HCT116 (cell line): ENCODE measurements around the gene LRRK1. TPM values are rescaled to one million over a fixed set of nuclear protein-coding genes. Genes with fewer than 3 reads are reported as not detected.

Source experiments
- ATAC-seq: fragments of 200-7000 bp; cut with Tn5 transposase; 2 replicates; pipeline ENCODE4 v1.9.1; 2020; ENCODE audit warnings: mild to moderate bottlenecking, moderate library complexity
- BruUV-seq: library from RNA; stranded (reverse); fragments of 400-500 nt; replicated peaks from 2 replicates; lab custom pipeline; 2021; lab: Mats Ljungman, UMichigan
- CTCF ChIA-PET: fragments of 300-600 bp; sonication (Branson Sonifier 250); formaldehyde crosslinking; loops from one replicate; lab custom pipeline; 2021; ENCODE audit warnings: antibody characterized with exemption; lab: Charles Lee
- POLR2A ChIA-PET: fragments of 300-600, 350-600 bp; sonication (Branson Sonifier 250); formaldehyde crosslinking; loops from one replicate; lab custom pipeline; 2021; ENCODE audit warnings: antibody characterized with exemption; lab: Charles Lee
- RAD21 ChIA-PET, 2 experiments: fragments of 300-600 bp; sonication (Branson Sonifier 250); formaldehyde crosslinking; loops; one replicate each; lab custom pipeline; 2023; ENCODE audit warnings: low total read pairs in 2 of 2; ENCODE audit not compliant: uncharacterized antibody in 2 of 2, unreplicated experiment in 2 of 2, low non-redundant PET in 1 of 2; lab: Charles Lee
- DNase-seq: peaks from one replicate; pipeline ENCODE4 v3.0.0-alpha.2; 2010; ENCODE audit warnings: low read depth, low spot score
- H2AFZ ChIP-seq: fragments of 200-600 bp; shearing (Covaris generic), sonication (generic); 2 replicates; pipeline ENCODE4 v1.6.1; 2017; ENCODE audit warnings: low read depth, mixed run types, mixed read lengths, antibody characterized with exemption, low read length; ENCODE audit not compliant: poor library complexity, severe bottlenecking
- H3K27ac ChIP-seq: 2 replicates; pipeline ENCODE4 v1.5.1; 2012; ENCODE audit warnings: low read depth, low read length
- H3K27me3 ChIP-seq: fragments of 200-600 bp; sonication (generic); 2 replicates; pipeline ENCODE4 v1.6.1; 2016; ENCODE audit warnings: mixed run types, low read length, mixed read lengths; ENCODE audit not compliant: insufficient read depth
- H3K36me3 ChIP-seq, 2 experiments: fragments of 200-500 bp in 1 of 2; fragments of 200-600 bp in 1 of 2; sonication (Bioruptor generic) in 1 of 2; sonication (generic) in 1 of 2; 2 replicates each; pipeline versions ENCODE4 v1.5.1 to v1.6.1; 2014 to 2016; ENCODE audit warnings: low read length in 2 of 2, inconsistent platforms in 1 of 2, mixed read lengths in 1 of 2, mixed run types in 1 of 2; ENCODE audit not compliant: insufficient read depth in 2 of 2, control insufficient read depth in 1 of 2
- H3K4me1 ChIP-seq, 2 experiments: fragments of 200-600 bp in 1 of 2; sonication (generic) in 1 of 2; 2 replicates each; pipeline versions ENCODE4 v1.5.1 to v1.6.1; 2012 to 2017; ENCODE audit warnings: low read length in 2 of 2, inconsistent platforms in 1 of 2, mild to moderate bottlenecking in 1 of 2, mixed read lengths in 1 of 2, mixed run types in 1 of 2, moderate library complexity in 1 of 2; ENCODE audit not compliant: insufficient read depth in 2 of 2, control insufficient read depth in 1 of 2
- H3K4me2 ChIP-seq: fragments of 200-600 bp; sonication (generic); 2 replicates; pipeline ENCODE4 v1.6.1; 2017; ENCODE audit warnings: mixed run types, low read length, mixed read lengths
- H3K4me3 ChIP-seq, 2 experiments: fragments of 200-600 bp in 1 of 2; sonication (generic) in 1 of 2; replicated peaks in 1 of 2; 2 replicates each; pipeline ENCODE4 v1.5.1; 2011 to 2016; ENCODE audit warnings: low read length in 2 of 2, control low read depth in 1 of 2, low read depth in 1 of 2, mild to moderate bottlenecking in 1 of 2, mixed read lengths in 1 of 2, mixed run types in 1 of 2
- H3K79me2 ChIP-seq: fragments of 200-600 bp; sonication (generic); 2 replicates; pipeline ENCODE4 v1.6.1; 2017; ENCODE audit warnings: mild to moderate bottlenecking, mixed run types, low read length, moderate library complexity, mixed read lengths; ENCODE audit not compliant: insufficient read depth
- H3K9ac ChIP-seq: fragments of 200-600 bp; sonication (generic); 2 replicates; pipeline ENCODE4 v1.6.1; 2016; ENCODE audit warnings: low read length, mixed read lengths
- H3K9me2 ChIP-seq: fragments of 200-600 bp; sonication (generic), shearing (Covaris generic); 2 replicates; pipeline ENCODE4 v1.6.1; 2017; ENCODE audit warnings: mixed run types, mild to moderate bottlenecking, moderate library complexity; ENCODE audit not compliant: insufficient read depth
- H3K9me3 ChIP-seq, 2 experiments: fragments of 200-500 bp in 1 of 2; fragments of 200-600 bp in 1 of 2; sonication (Bioruptor generic) in 1 of 2; sonication (generic) in 1 of 2; 2 replicates each; pipeline ENCODE4 v1.6.1; 2014 to 2017; ENCODE audit warnings: low read length in 2 of 2, mixed read lengths in 2 of 2, inconsistent platforms in 1 of 2, low read depth in 1 of 2, mild to moderate bottlenecking in 1 of 2, mixed run types in 1 of 2, moderate library complexity in 1 of 2; ENCODE audit not compliant: control insufficient read depth in 1 of 2, insufficient read depth in 1 of 2
- H4K20me1 ChIP-seq: fragments of 200-600 bp; sonication (generic), shearing (Covaris generic); 2 replicates; pipeline ENCODE4 v1.6.1; 2017; ENCODE audit warnings: mixed run types, mild to moderate bottlenecking, moderate library complexity; ENCODE audit not compliant: insufficient read depth
- CBX3 ChIP-seq: IDR thresholded peaks from 2 replicates; pipeline ENCODE4 v1.6.1; 2012; ENCODE audit warnings: low read depth
- EGR1 ChIP-seq: IDR thresholded peaks from 2 replicates; pipeline ENCODE4 v1.6.1; 2012; ENCODE audit warnings: low read depth
- EZH2 ChIP-seq: fragments of 200-600 bp; sonication (generic); IDR thresholded peaks from 2 replicates; pipeline ENCODE4 v1.6.1; 2017; ENCODE audit warnings: antibody characterized with exemption, mixed run types
- EZH2phosphoT487 ChIP-seq: fragments of 200-600 bp; IDR thresholded peaks from 2 replicates; pipeline ENCODE4 v1.6.1; 2018; ENCODE audit warnings: antibody characterized with exemption, borderline replicate concordance
- FOSL1 ChIP-seq: IDR thresholded peaks from 2 replicates; pipeline ENCODE4 v1.6.1; 2012; ENCODE audit warnings: low read depth
- POLR2A ChIP-seq: IDR thresholded peaks from 2 replicates; pipeline ENCODE4 v1.7.0; 2011; ENCODE audit warnings: borderline replicate concordance; ENCODE audit not compliant: insufficient read depth, insufficient read length; ENCODE audit errors: extremely low read depth
- POLR2AphosphoS5 ChIP-seq: IDR thresholded peaks from 2 replicates; pipeline ENCODE4 v1.6.1; 2011; ENCODE audit warnings: mild to moderate bottlenecking, low read depth, low read length, moderate library complexity
- REST ChIP-seq: IDR thresholded peaks from 2 replicates; pipeline ENCODE4 v1.6.1; 2012; ENCODE audit warnings: low read depth
- SIN3A ChIP-seq: IDR thresholded peaks from 2 replicates; pipeline ENCODE4 v1.6.1; 2012; ENCODE audit warnings: low read depth
- SP1 ChIP-seq: IDR thresholded peaks from 2 replicates; pipeline ENCODE4 v1.6.1; 2012; ENCODE audit warnings: low read depth
- SRF ChIP-seq: IDR thresholded peaks from 2 replicates; pipeline ENCODE4 v1.6.1; 2012; ENCODE audit warnings: low read depth
- TCF7L2 ChIP-seq: IDR thresholded peaks from 2 replicates; pipeline ENCODE4 v1.7.0; 2011; ENCODE audit warnings: borderline replicate concordance, inconsistent platforms; ENCODE audit not compliant: insufficient read depth, insufficient read length; ENCODE audit errors: extremely low read depth
- ZBTB33 ChIP-seq: IDR thresholded peaks from 2 replicates; pipeline ENCODE4 v1.6.1; 2011; ENCODE audit warnings: mild to moderate bottlenecking, low read length, moderate library complexity; ENCODE audit not compliant: insufficient replicate concordance; ENCODE audit errors: extremely low read depth
- ZNF274 ChIP-seq: fragments of 200-500 bp; sonication (Bioruptor generic); IDR thresholded peaks from 2 replicates; pipeline ENCODE4 v1.6.1; 2014; ENCODE audit warnings: mild to moderate bottlenecking, low read depth, low read length, inconsistent platforms
- intact Hi-C: fragments of 100-400 bp; cut with micrococcal nuclease; formaldehyde crosslinking; loops from 2 replicates; pipeline ENCODE4 v1.10.0; 2022
- total RNA-seq: library from RNA; stranded (reverse); gene quantifications from one replicate; pipeline ENCODE4 v1.2.1, GENCODE V29; 2021; ENCODE audit not compliant: unreplicated experiment

The LRRK1 gene
- total RNA-seq, 1 experiment from 2014 or later: 21.6 TPM

- ChIA-PET CTCF (interaction anchor here (1.4 kb wide), 1 partner anchor 235 kb away, joined by 3 read pairs; no protein-coding TSS in a partner anchor), POLR2A (no interaction called here)
These were observed 103.7 kb downstream of the LRRK1 start for GRCh38 chr15:101022876-101023275.

More at GRCh38 chr15:101022876-101023275, 103.7 kb downstream of the LRRK1 start:
- H3K79me2 ChIP-seq: no peaks in the 10 kb centered on the region
- no TSS peak for BruUV-seq
- H3K9me2 ChIP-seq: no peaks in the 10 kb centered on the region
- H3K4me2 ChIP-seq: no peak overlapping the region
- H3K36me3 ChIP-seq: no peaks in the 10 kb centered on the region; a peak in 1 of 4 replicates
- H4K20me1 ChIP-seq: no peaks in the 10 kb centered on the region
- H3K9me3 ChIP-seq: no peaks in the 10 kb centered on the region
- H3K27me3 ChIP-seq: no peaks in the 10 kb centered on the region
- TF ChIP-seq CBX3: no peak
- no peak for TF ChIP-seq FOSL1
- TF ChIP-seq EZH2phosphoT487: no peak
- no peak for TF ChIP-seq POLR2A
- TF ChIP-seq POLR2AphosphoS5: no peak
- TF ChIP-seq EZH2: no peak
- TF ChIP-seq ZBTB33: no peak
- TF ChIP-seq SP1: no peak
- TF ChIP-seq SRF: no peak
- no peak for TF ChIP-seq SIN3A
- no peak for TF ChIP-seq REST
- TF ChIP-seq TCF7L2: no peak
- TF ChIP-seq ZNF274: no peak
- TF ChIP-seq EGR1: no peak
- ATAC-seq (no peak), DNase-seq (no peak)
- intact Hi-C loops: no loop called here
- RAD21 ChIA-PET: no interaction called here
- H3K4me1 ChIP-seq: no peaks in the 10 kb centered on the region
- no peak overlapping the region for H2AFZ ChIP-seq
- no peak overlapping the region for H3K27ac ChIP-seq
- H3K4me3 ChIP-seq: no peak overlapping the region
- no peak overlapping the region for H3K9ac ChIP-seq
